PC-3 (cell line): ENCODE measurements around the gene ELMO2. TPM values are rescaled to one million over a fixed set of nuclear protein-coding genes. Genes with fewer than 3 reads are reported as not detected.

Experiments used
- ATAC-seq: fragments of 200-7000 bp; cut with Tn5 transposase; 2 replicates; pipeline ENCODE4 v1.9.1; 2020; ENCODE audit warnings: mild to moderate bottlenecking, moderate library complexity
- BruUV-seq: library from RNA; stranded (reverse); fragments of 400-500 nt; replicated peaks from 2 replicates; lab custom pipeline; 2021; lab: Mats Ljungman, UMichigan
- CTCF ChIA-PET: fragments of 300-600 bp; sonication (Branson Sonifier 250); formaldehyde crosslinking; loops from one replicate; lab custom pipeline; 2022; ENCODE audit warnings: antibody characterized with exemption; lab: Charles Lee
- POLR2A ChIA-PET: fragments of 300-600 bp; sonication (Branson Sonifier 250); formaldehyde crosslinking; loops from one replicate; lab custom pipeline; 2022; ENCODE audit warnings: antibody characterized with exemption; ENCODE audit not compliant: unreplicated experiment; lab: Charles Lee
- DNase-seq: peaks from one replicate; pipeline ENCODE4 v3.0.0-alpha.2; 2015
- H2AFZ ChIP-seq: fragments of 300-600 bp; sonication (generic); 2 replicates; pipeline ENCODE4 v1.6.0; 2016; ENCODE audit warnings: antibody characterized with exemption, low read length
- H3F3A ChIP-seq: fragments of 300-600 bp; sonication (generic); one replicate; pipeline ENCODE4 v1.6.0; 2017; ENCODE audit warnings: antibody characterized with exemption, low read length, control low read depth, mild to moderate bottlenecking; ENCODE audit not compliant: unreplicated experiment
- H3K27ac ChIP-seq: fragments of 300-600 bp; sonication (generic); 2 replicates; pipeline ENCODE4 v1.5.1; 2016; ENCODE audit warnings: mild to moderate bottlenecking, low read length
- H3K27me3 ChIP-seq: fragments of 300-600 bp; sonication (generic); 2 replicates; pipeline ENCODE4 v1.6.1; 2016; ENCODE audit warnings: low read length, mixed read lengths
- H3K36me3 ChIP-seq: fragments of 300-600 bp; sonication (generic); 2 replicates; pipeline ENCODE4 v1.6.1; 2016; ENCODE audit warnings: low read depth, mixed run types, low read length, mixed read lengths
- H3K4me1 ChIP-seq: fragments of 300-600 bp; sonication (generic); 2 replicates; pipeline ENCODE4 v1.5.1; 2016; ENCODE audit warnings: low read length; ENCODE audit not compliant: insufficient read depth
- H3K4me2 ChIP-seq: fragments of 300-600 bp; sonication (generic); 2 replicates; pipeline ENCODE4 v1.6.0; 2016; ENCODE audit warnings: low read length
- H3K4me3 ChIP-seq: fragments of 300-600 bp; sonication (generic); 2 replicates; pipeline ENCODE4 v1.5.1; 2016; ENCODE audit warnings: mild to moderate bottlenecking, low read length, mixed read lengths
- H3K79me2 ChIP-seq: fragments of 300-600 bp; sonication (generic); 2 replicates; pipeline ENCODE4 v1.6.1; 2017; ENCODE audit warnings: low read length, mixed read lengths
- H3K9ac ChIP-seq: fragments of 300-600 bp; sonication (generic); 2 replicates; pipeline ENCODE4 v1.6.0; 2016; ENCODE audit warnings: mild to moderate bottlenecking, low read length
- H3K9me2 ChIP-seq: fragments of 300-600 bp; sonication (generic); replicated peaks from 2 replicates; pipeline ENCODE4 v1.6.1; 2016; ENCODE audit warnings: mixed run types, low read length, mixed read lengths
- H3K9me3 ChIP-seq: fragments of 300-600 bp; sonication (generic); 2 replicates; pipeline ENCODE4 v1.6.1; 2016; ENCODE audit warnings: low read length, mixed read lengths
- H4K20me1 ChIP-seq: fragments of 300-600 bp; sonication (generic); 2 replicates; pipeline ENCODE4 v1.6.1; 2016; ENCODE audit warnings: low read length, mixed read lengths
- CTCF ChIP-seq: fragments of 300-600 bp; sonication (generic); conservative IDR thresholded peaks from 2 replicates; pipeline ENCODE4 v1.5.1; 2017; ENCODE audit warnings: antibody characterized with exemption, low read depth, mild to moderate bottlenecking, low read length
- EZH2 ChIP-seq: fragments of 300-600 bp; sonication (generic); IDR thresholded peaks from one replicate; pipeline ENCODE4 v1.6.1; 2017; ENCODE audit warnings: antibody characterized with exemption, mild to moderate bottlenecking, low read length; ENCODE audit not compliant: unreplicated experiment
- EZH2phosphoT487 ChIP-seq: fragments of 300-600 bp; sonication (generic); IDR thresholded peaks from 2 replicates; pipeline ENCODE4 v1.6.1; 2018; ENCODE audit warnings: mild to moderate bottlenecking, antibody characterized with exemption, low read length, borderline replicate concordance
- intact Hi-C: fragments of 100-400 bp; cut with micrococcal nuclease; formaldehyde crosslinking; loops from 2 replicates; pipeline ENCODE4 v1.9.0; 2023
- total RNA-seq: library from RNA; depleted of rRNA; stranded (reverse); fragments of >200 nt; gene quantifications from 2 replicates; pipeline ENCODE4 v1.2.3, GENCODE V29; 2014

ELMO2 gene
- total RNA-seq, 1 experiment from 2014 or later = 29.0 TPM

DNA sequence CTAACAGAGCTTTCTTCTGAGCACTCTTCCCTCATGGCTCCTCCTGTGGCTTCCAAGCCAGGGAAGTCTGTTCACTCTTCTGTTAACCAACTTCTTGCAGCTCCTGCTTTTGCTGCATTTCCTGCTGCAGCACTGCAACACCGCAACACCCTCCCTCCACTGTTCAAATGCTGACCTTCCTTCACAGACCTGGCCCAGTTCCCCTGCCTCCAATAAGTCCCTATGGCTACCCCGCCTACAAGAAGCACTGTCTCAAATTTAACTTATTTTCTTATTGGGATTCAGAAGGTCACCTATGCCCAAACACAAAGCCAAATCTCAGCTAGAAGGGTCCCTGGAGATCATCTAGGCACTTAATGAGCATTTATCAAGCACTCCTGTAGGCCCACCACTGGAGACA lies 44.6 kb downstream of the ELMO2 start:
- Histone ChIP-seq H3K4me1 (peaks cover 10% of the 10 kb centered on the region), H2AFZ (no peak overlapping the region), H3K79me2 (peaks cover 37% of the 10 kb centered on the region), H3F3A (no peaks in the 10 kb centered on the region), H3K9me2 (no peaks in the 10 kb centered on the region), H4K20me1 (peaks cover 26% of the 10 kb centered on the region), H3K36me3 (peaks cover 8% of the 10 kb centered on the region), H3K4me3 (no peak overlapping the region), H3K4me2 (peak overlapping the region; percentile 17; the same call in 1 of the 2 replicates), H3K9ac (no peak overlapping the region), H3K27ac (no peak overlapping the region), H3K27me3 (no peaks in the 10 kb centered on the region), H3K9me3 (no peaks in the 10 kb centered on the region)
- intact Hi-C loops = no loop called here
- ATAC-seq (no peak), DNase-seq (no peak)
- ChIA-PET POLR2A (no interaction called here), CTCF (no interaction called here)
- TF ChIP-seq EZH2 = no peak
- TF ChIP-seq CTCF = no peak
- no peak for TF ChIP-seq EZH2phosphoT487
- no TSS peak for BruUV-seq

GRCh38 chr20:46361381-46361780 lies 45.0 kb downstream of the ELMO2 start:
- no peak overlapping the region for H3K27ac ChIP-seq
- no peak overlapping the region for H3K4me2 ChIP-seq
- H3K9ac ChIP-seq = no peak overlapping the region
- H3F3A ChIP-seq = no peaks in the 10 kb centered on the region
- ATAC-seq = no peak
- intact Hi-C loops = no loop called here
- peaks cover 4% of the 10 kb centered on the region; the same call in 1 of the 2 replicates for H3K36me3 ChIP-seq
- H3K4me3 ChIP-seq = no peak overlapping the region
- POLR2A ChIA-PET = interaction anchor here (0.6 kb wide), 1 partner anchor 10 kb away, joined by 4 read pairs; no protein-coding TSS in a partner anchor
- H3K9me3 ChIP-seq = no peaks in the 10 kb centered on the region
- H2AFZ ChIP-seq = no peak overlapping the region
- CTCF ChIA-PET = no interaction called here
- DNase-seq = no peak
- TF ChIP-seq CTCF = no peak
- no peak for TF ChIP-seq EZH2
- TF ChIP-seq EZH2phosphoT487 = no peak
- H4K20me1 ChIP-seq = peaks cover 26% of the 10 kb centered on the region
- no peaks in the 10 kb centered on the region for H3K9me2 ChIP-seq
- peaks cover 10% of the 10 kb centered on the region for H3K4me1 ChIP-seq
- no peaks in the 10 kb centered on the region for H3K27me3 ChIP-seq
- no TSS peak for BruUV-seq
- H3K79me2 ChIP-seq = peaks cover 37% of the 10 kb centered on the region

- Histone ChIP-seq H3K4me3 (no peak overlapping the region), H4K20me1 (peaks cover 26% of the 10 kb centered on the region)
- BruUV-seq = no TSS peak
Observed at GRCh38 chr20:46359233-46359751, 47.1 kb downstream of the ELMO2 start.

More at GRCh38 chr20:46359233-46359751, 47.1 kb downstream of the ELMO2 start:
- intact Hi-C loops = no loop called here
- TF ChIP-seq CTCF (no peak), EZH2 (no peak), EZH2phosphoT487 (no peak)
- Histone ChIP-seq H3K9me2 (no peaks in the 10 kb centered on the region), H3K9me3 (no peaks in the 10 kb centered on the region), H2AFZ (no peak overlapping the region), H3K4me2 (no peak overlapping the region), H3K9ac (no peak overlapping the region), H3K79me2 (peaks cover 37% of the 10 kb centered on the region), H3K4me1 (peaks cover 10% of the 10 kb centered on the region), H3K27ac (no peak overlapping the region), H3K27me3 (no peaks in the 10 kb centered on the region), H3K36me3 (peaks cover 10% of the 10 kb centered on the region; the same call in 1 of the 2 replicates), H3F3A (no peaks in the 10 kb centered on the region)
- ChIA-PET POLR2A (no interaction called here), CTCF (no interaction called here)
- ATAC-seq (no peak), DNase-seq (no peak)
